ENCODE data around the gene EPC1.
"Not testable (repeated sequence)": the region's sequence is repeated elsewhere in the genome, so short reads cannot be mapped to it uniquely, and the experiment has no call there.

EPC1 gene

GRCh38 chr10:32229788-32230187 lies 117.2 kb downstream of the EPC1 start:
- DNase-seq, result not testable (repeated sequence)

GRCh38 chr10:32229170-32229569 lies 117.8 kb downstream of the EPC1 start:
- no peak for DNase-seq

GRCh38 chr10:32227802-32228201 lies 119.2 kb downstream of the EPC1 start:
- no peak for DNase-seq

- DNase-seq, result no peak
Observed at GRCh38 chr10:32226624-32227023, 120.3 kb downstream of the EPC1 start.

GRCh38 chr10:32225976-32226375 lies 121.0 kb downstream of the EPC1 start:
- no peak for DNase-seq

- not testable (repeated sequence) for DNase-seq
Observed at GRCh38 chr10:32222376-32222775, 124.6 kb downstream of the EPC1 start.

GRCh38 chr10:32219156-32219555 lies 127.8 kb downstream of the EPC1 start:
- DNase-seq, result not testable (repeated sequence)

GRCh38 chr10:32218206-32219044 lies 128.5 kb downstream of the EPC1 start:
- DNase-seq, result not testable (repeated sequence)
